IPS-18c (cell line): Measurements from ENCODE around the gene STRBP.
"Not testable (repeated sequence)": the region's sequence is repeated elsewhere in the genome, so short reads cannot be mapped to it uniquely, and the experiment has no call there.

Experiments used
- H3K4me3 ChIP-seq: 2 replicates; pipeline ENCODE4 v1.7.0; 2013; ENCODE audit warnings: low read depth, mild to moderate bottlenecking, low read length, moderate library complexity; ENCODE audit not compliant: insufficient read depth
- H3K9me3 ChIP-seq: one replicate; pipeline ENCODE4 v1.6.1; 2013; ENCODE audit warnings: mild to moderate bottlenecking, low read length, moderate library complexity; ENCODE audit not compliant: control insufficient read depth, insufficient read depth

The STRBP gene

DNA sequence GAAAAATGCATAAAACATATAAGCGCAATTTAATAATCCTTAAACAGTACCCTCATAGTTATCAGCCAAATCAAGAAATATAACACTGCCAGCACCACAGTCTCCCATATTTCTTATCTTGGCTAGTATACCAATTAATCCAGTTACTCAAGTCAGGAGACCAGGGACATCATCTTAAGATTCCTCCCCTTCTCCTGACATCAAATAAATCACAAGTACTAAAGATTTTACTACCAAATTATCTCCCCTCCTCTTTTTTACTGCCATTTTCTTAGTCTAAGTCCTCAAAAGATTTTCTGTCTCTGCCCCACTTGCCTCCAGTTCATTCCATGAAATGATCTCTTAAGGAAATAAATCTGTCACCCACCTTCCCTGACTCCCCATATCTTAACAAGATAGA, 37.0 kb downstream of the STRBP start:
- Histone ChIP-seq H3K9me3 (no peaks in the 10 kb centered on the region), H3K4me3 (no peak overlapping the region)

- Histone ChIP-seq H3K4me3 (no peak overlapping the region), H3K9me3 (no peaks in the 10 kb centered on the region)
Measured at GRCh38 chr9:123228967-123229366, 39.4 kb downstream of the STRBP start.

DNA sequence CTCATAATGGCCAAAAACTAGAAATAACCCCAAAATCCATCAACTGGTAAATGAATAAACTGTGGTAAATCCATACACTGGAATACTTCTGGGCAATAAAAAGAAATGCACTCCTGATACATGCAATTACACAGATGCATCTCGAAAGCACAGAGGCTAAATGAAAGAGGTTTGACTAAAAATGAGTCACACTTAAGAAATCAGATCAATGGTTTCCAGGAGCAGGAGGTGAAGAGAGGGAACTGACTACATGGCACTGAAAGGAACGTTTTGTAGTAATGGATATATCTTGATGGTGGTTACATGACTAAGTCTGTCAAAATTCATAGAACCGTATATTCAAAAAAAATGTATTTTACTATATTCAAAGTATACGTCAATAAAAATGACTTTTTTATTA, 42.4 kb downstream of the STRBP start:
- Histone ChIP-seq H3K9me3 (no peaks in the 10 kb centered on the region), H3K4me3 (no peak overlapping the region)

- Histone ChIP-seq H3K4me3 (no peak overlapping the region), H3K9me3 (no peaks in the 10 kb centered on the region)
Measured at GRCh38 chr9:123225374-123225813, 43.0 kb downstream of the STRBP start.

DNA sequence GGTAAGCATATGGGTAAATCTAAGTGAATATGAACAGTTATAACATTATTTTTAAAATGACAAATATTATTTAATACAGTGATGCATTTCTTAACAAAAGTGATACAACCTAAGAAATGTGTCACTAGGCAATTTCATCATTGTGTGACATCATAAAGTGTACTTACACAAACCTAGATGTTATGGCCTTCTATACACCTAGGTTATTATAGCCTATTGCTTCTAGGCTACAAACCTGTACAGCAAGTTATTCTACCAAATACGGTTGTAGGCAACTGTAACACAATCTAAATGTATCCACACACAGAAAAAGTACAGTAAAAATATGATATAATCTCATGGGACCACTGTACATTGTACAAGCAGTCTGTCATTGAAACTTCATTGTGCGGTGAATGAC, 48.3 kb downstream of the STRBP start:
- Histone ChIP-seq H3K4me3 (no peak overlapping the region), H3K9me3 (no peaks in the 10 kb centered on the region)

- Histone ChIP-seq H3K9me3 (no peaks in the 10 kb centered on the region), H3K4me3 (no peak overlapping the region)
Measured at GRCh38 chr9:123218831-123219230, 49.6 kb downstream of the STRBP start.

DNA sequence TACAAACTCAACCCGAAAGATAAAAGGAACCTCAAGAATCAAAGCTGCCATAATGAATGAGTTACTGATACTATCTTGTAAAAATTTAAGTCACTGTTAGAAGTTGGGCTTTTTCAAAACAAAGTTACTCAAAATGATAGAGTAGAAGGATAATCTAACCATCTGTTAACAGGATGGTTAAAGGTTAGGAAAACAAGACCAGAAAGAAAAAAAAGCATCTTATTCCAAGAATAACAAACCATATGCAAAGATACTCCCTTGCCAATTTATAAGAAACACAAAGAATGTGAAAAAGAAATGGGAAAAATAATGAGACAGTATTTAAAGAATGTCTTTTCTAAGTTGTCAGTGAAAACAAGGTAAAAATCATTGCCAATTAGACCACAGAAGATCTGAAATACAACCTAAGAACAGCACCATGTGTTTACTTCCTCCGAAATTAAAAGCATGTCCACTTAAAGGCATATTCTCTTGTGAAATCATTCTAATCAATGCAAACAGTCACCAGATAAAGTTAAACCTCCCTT, 51.2 kb downstream of the STRBP start:
- no peak overlapping the region for H3K4me3 ChIP-seq
- H3K9me3 ChIP-seq: no peaks in the 10 kb centered on the region

DNA sequence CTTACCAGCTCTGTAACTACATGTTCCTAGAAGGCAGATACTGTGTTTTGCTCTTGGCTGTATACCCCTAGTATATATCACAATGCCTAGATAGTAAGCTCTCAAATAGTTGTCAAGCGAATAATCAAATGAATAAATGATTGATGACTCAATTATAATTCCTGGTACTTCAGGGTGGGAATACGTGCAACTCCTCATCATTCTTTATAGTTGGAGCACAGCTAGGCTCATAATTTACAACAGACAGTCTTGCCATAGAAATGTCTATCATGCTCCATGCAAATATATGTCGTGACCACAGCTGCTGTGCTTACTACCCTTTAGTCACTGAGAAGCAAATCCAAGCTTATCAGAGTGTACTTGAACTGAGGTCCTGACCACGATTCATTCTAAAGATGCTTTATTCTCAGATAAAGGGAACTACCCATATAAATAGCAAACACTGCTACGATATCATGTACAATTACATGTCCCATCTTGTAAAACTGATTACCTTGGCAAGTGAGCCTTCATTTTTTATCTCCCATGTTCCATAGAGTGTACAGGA, 52.1 kb downstream of the STRBP start:
- no peak overlapping the region for H3K4me3 ChIP-seq
- H3K9me3 ChIP-seq: no peaks in the 10 kb centered on the region

DNA sequence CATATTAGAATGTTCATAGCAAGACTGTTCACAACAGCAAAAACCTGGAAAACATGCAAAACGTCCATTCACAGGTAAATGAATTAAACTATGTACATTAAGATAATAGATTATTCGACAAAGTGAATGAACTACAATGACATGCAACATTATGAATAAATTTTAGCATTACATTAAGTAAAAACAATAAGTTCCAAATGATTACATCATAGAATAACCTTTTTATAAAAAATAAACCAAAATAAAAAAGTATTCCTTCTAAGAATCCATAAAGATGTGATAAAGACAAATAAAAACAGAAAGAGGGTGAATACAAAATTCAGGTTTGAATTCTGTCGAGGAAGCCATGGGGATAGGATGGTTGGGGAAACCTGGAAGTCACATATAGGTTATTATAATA, 57.3 kb downstream of the STRBP start:
- Histone ChIP-seq H3K4me3 (no peak overlapping the region), H3K9me3 (no peaks in the 10 kb centered on the region)

DNA sequence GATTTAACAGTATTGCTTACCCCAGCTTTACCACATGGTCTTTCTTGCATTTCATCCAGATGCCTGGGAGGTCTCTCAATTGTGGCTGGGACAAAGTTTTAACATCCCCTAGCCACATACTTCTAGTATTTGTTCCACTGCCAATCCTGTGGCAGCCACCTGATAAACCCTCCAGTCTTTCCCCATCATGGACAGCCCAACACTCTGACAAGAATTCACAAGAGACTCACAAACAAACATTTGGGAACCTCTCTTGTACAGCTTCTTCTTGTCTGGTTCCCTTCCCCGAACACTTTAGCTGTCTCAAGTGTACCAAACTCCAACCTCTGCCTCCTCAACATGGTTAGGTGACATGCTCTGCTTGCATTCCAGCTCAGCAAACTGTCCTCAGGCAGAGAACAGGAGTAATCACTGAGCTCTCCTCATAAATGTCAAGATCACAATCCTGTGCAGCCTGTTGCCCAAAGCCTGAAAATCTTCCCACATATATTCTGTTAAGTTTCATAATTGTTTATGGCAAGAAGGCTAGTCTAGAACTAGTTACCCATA, 59.7 kb downstream of the STRBP start:
- H3K4me3 ChIP-seq: no peak overlapping the region
- H3K9me3 ChIP-seq: no peaks in the 10 kb centered on the region

DNA sequence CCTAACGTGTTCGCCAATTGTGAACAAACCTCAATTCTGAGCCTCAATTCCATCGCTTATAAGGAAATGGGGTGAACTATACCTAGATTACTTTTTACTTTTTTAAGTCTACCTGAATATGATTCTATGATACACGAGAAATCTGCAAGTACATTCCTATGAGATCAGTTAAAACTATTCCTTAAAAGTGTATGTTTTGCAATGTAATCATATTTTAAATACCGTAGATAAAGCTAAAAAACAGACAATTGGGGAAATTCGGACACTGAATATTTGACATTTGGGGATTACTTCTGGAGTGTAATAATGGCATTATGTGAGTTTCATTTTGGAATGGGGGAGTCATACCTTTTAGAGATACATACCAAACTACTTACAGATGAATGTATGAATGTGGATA, 62.3 kb downstream of the STRBP start:
- Histone ChIP-seq H3K4me3 (no peak overlapping the region), H3K9me3 (no peaks in the 10 kb centered on the region)

GRCh38 chr9:123201083-123201482, 67.3 kb downstream of the STRBP start:
- no peak overlapping the region for H3K4me3 ChIP-seq
- H3K9me3 ChIP-seq: no peaks in the 10 kb centered on the region

GRCh38 chr9:123200469-123200868, 67.9 kb downstream of the STRBP start:
- H3K4me3 ChIP-seq, H3K9me3 ChIP-seq: not testable (repeated sequence)

- no peak overlapping the region for H3K4me3 ChIP-seq
Measured at GRCh38 chr9:123196124-123196523, 72.3 kb downstream of the STRBP start.

DNA sequence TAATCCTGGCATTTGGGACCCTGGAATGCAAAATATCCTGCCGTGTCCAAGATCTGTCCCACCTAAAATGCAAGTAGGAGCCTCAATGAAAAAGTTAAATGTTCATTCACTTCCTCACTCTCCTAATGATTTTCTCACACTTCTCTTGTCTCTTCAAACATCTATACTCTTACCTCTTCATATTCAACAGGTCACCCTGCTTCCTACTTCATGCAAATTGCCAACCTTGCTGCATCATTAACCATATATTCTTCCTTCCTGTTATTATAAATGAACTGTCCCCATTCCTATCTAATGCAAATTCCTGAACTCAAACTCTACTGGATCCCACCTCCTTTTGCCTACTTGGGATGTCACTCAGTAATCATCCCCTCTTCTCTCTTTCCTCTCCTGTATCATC, 74.4 kb downstream of the STRBP start:
- H3K9me3 ChIP-seq: no peaks in the 10 kb centered on the region
- H3K4me3 ChIP-seq: no peak overlapping the region

More at GRCh38 chr9:123196124-123196523, 72.3 kb downstream of the STRBP start:
- H3K9me3 ChIP-seq: no peaks in the 10 kb centered on the region

- H3K9me3 ChIP-seq: no peaks in the 10 kb centered on the region
Measured at GRCh38 chr9:123191680-123192079, 76.7 kb downstream of the STRBP start.

GRCh38 chr9:123191260-123191659, 77.1 kb downstream of the STRBP start:
- Histone ChIP-seq H3K4me3 (no peak overlapping the region), H3K9me3 (no peaks in the 10 kb centered on the region)

More at GRCh38 chr9:123191680-123192079, 76.7 kb downstream of the STRBP start:
- H3K4me3 ChIP-seq: no peak overlapping the region

DNA sequence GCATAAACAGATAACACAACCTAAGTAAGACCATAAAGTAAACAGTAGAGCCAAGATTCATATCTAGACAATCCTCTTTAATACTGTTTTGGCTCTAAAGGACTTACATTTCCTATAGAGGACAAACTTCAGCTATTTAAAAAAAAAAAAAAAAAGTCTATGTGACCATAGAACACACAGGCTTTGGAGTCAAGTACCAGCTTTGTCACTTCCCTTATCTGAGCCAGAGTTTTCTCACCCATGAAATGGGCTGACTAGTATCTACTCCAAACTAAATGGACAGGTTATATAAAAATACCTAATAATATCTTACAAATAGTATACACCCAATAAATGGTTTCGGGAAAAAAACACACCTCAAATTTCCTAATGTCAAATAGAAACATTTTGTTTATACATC, 81.3 kb downstream of the STRBP start:
- H3K9me3 ChIP-seq: no peaks in the 10 kb centered on the region

GRCh38 chr9:123186029-123186428, 82.4 kb downstream of the STRBP start:
- H3K4me3 ChIP-seq, H3K9me3 ChIP-seq: not testable (repeated sequence)

More for the DNA sequence above, 81.3 kb downstream of the STRBP start:
- H3K4me3 ChIP-seq: no peak overlapping the region
